Keratinocyte (primary cell): Measurements from ENCODE around the gene BABAM2. TPM values are rescaled to one million over a fixed set of nuclear protein-coding genes. Genes with fewer than 3 reads are reported as not detected.

ENCODE experiments used
- DNase-seq: peaks from one replicate; pipeline ENCODE4 v3.0.0-alpha.2; 2011; ENCODE audit warnings: low read depth, missing footprints, low spot score
- FAIRE-seq: peaks from 2 replicates; lab custom pipeline; 2011; peaks lifted over from hg19 to GRCh38; lab: Jason Lieb, UNC
- H2AFZ ChIP-seq: 2 replicates; pipeline ENCODE4 v1.6.0; 2012; ENCODE audit warnings: low read length, control low read depth, inconsistent platforms; ENCODE audit not compliant: control insufficient read depth
- H3K27ac ChIP-seq: 2 replicates; pipeline ENCODE4 v1.5.1; 2011; ENCODE audit warnings: low read length; ENCODE audit not compliant: control insufficient read depth, insufficient read depth
- H3K27me3 ChIP-seq: 3 replicates; pipeline ENCODE4 v1.6.0; 2011; ENCODE audit warnings: low read length; ENCODE audit not compliant: control insufficient read depth, insufficient read depth; ENCODE audit errors: extremely low read depth
- H3K36me3 ChIP-seq, 2 experiments: 2 replicates in 1 of 2; 3 replicates in 1 of 2; pipeline ENCODE4 v1.5.1; 2011; ENCODE audit warnings: low read length in 2 of 2, mild to moderate bottlenecking in 1 of 2; ENCODE audit not compliant: control insufficient read depth in 2 of 2, insufficient read depth in 2 of 2; ENCODE audit errors: extremely low read depth in 1 of 2
- H3K4me1 ChIP-seq: 3 replicates; pipeline ENCODE4 v1.5.1; 2011; ENCODE audit warnings: low read length; ENCODE audit not compliant: control insufficient read depth, insufficient read depth; ENCODE audit errors: extremely low read depth
- H3K4me2 ChIP-seq: 3 replicates; pipeline ENCODE4 v1.6.0; 2011; ENCODE audit warnings: low read depth, low read length; ENCODE audit not compliant: control insufficient read depth, insufficient read depth; ENCODE audit errors: extremely low read depth
- H3K4me3 ChIP-seq, 3 experiments: fragments of 200-600 bp in 1 of 3; sonication (generic) in 1 of 3; 2 replicates in 2 of 3; 3 replicates in 1 of 3; pipeline ENCODE4 v1.5.1; 2011 to 2016; ENCODE audit warnings: low read length in 3 of 3, mild to moderate bottlenecking in 3 of 3, control low read depth in 2 of 3, inconsistent platforms in 1 of 3, low read depth in 1 of 3, mixed read lengths in 1 of 3, mixed run types in 1 of 3, moderate library complexity in 1 of 3; ENCODE audit not compliant: control insufficient read depth in 2 of 3, insufficient read depth in 2 of 3; ENCODE audit errors: extremely low read depth in 1 of 3
- H3K79me2 ChIP-seq: 2 replicates; pipeline ENCODE4 v1.6.0; 2012; ENCODE audit warnings: low read length; ENCODE audit not compliant: control insufficient read depth, insufficient read depth
- H3K9ac ChIP-seq: 3 replicates; pipeline ENCODE4 v1.6.0; 2011; ENCODE audit warnings: low read length; ENCODE audit not compliant: control insufficient read depth, insufficient read depth; ENCODE audit errors: extremely low read depth
- H3K9me1 ChIP-seq: 3 replicates; pipeline ENCODE4 v1.6.0; 2011; ENCODE audit warnings: low read length; ENCODE audit not compliant: control insufficient read depth, insufficient read depth; ENCODE audit errors: extremely low read depth
- H3K9me3 ChIP-seq: 2 replicates; pipeline ENCODE4 v1.5.1; 2012; ENCODE audit warnings: low read depth, low read length; ENCODE audit not compliant: control insufficient read depth
- H4K20me1 ChIP-seq: 3 replicates; pipeline ENCODE4 v1.6.0; 2011; ENCODE audit warnings: low read length; ENCODE audit not compliant: control insufficient read depth, insufficient read depth; ENCODE audit errors: extremely low read depth
- CTCF ChIP-seq, 3 experiments: IDR thresholded peaks in 1 of 3; conservative IDR thresholded peaks in 1 of 3; optimal IDR thresholded peaks in 1 of 3; 2 replicates in 2 of 3; 3 replicates in 1 of 3; pipeline versions ENCODE3 to v1.5.1; 2011; ENCODE audit warnings: low read length in 3 of 3, mild to moderate bottlenecking in 3 of 3, moderate library complexity in 2 of 3, control low read depth in 1 of 3, inconsistent platforms in 1 of 3; ENCODE audit not compliant: insufficient read depth in 2 of 3; ENCODE audit errors: extremely low read depth in 1 of 3
- EZH2 ChIP-seq: IDR thresholded peaks from one replicate; pipeline ENCODE4 v1.6.1; 2012; ENCODE audit warnings: inconsistent platforms, mild to moderate bottlenecking, low read length, moderate library complexity
- dilution Hi-C: fragments of 300-500 bp; cut with MboI; formaldehyde crosslinking; loops from one replicate; pipeline ENCODE4 v1.7.0; 2020; ENCODE audit warnings: low sequenced_read_pairs; ENCODE audit not compliant: extremely low pct_ligation_motif_present
- polyA plus RNA-seq, 5 experiments: library from polyadenylated mRNA; depleted of rRNA in 3 of 5; stranded (reverse) in 3 of 5; stranded (forward) in 1 of 5; unstranded in 1 of 5; fragments of >200 nt; gene quantifications; 1 replicate in 1 of 5; 2 replicates in 3 of 5; 3 replicates in 1 of 5; pipeline versions ENCODE4 v1.2.1 to v1.2.3, GENCODE V29; 2011 to 2012; ENCODE audit warnings: missing spikeins in 2 of 5, low read depth in 1 of 5, low replicate concordance in 1 of 5

The BABAM2 gene
- polyA plus RNA-seq, 1 donor (not counting 4 experiments of a cell fraction or from before 2014, with no cell fraction given), result 29.8 TPM

- Histone ChIP-seq H3K4me1 (peaks cover 40% of the 10 kb centered on the region), H3K36me3 (no peaks in the 10 kb centered on the region), H3K79me2 (no peaks in the 10 kb centered on the region), H3K4me2 (peak overlapping the region; percentile 31), H4K20me1 (no peaks in the 10 kb centered on the region), H3K27ac (peak overlapping the region; percentile 63), H3K4me3 (no peak overlapping the region), H3K9me1 (no peaks in the 10 kb centered on the region), H3K9ac (no peak overlapping the region), H2AFZ (no peak overlapping the region), H3K9me3 (peaks cover 3% of the 10 kb centered on the region), H3K27me3 (no peaks in the 10 kb centered on the region)
- TF ChIP-seq EZH2 (no peak), CTCF (optimal IDR thresholded peaks at IDR 0.05 in 1 of 3, IDR thresholded peaks at IDR 0.05 in 1 of 3, conservative IDR thresholded peaks at IDR 0.05 in 1 of 3; ENCODE audit: extremely low read depth in 1 of 3, insufficient read depth in 2 of 3, low read length in 3 of 3) (no peak)
- peak; percentile 38 for DNase-seq
- dilution Hi-C loops, result no loop called here
- no peak for FAIRE-seq
Measured at GRCh38 chr2:27855476-27855875, 35.1 kb upstream of the BABAM2 start.

GRCh38 chr2:27856386-27856785, 34.1 kb upstream of the BABAM2 start:
- peaks cover 42% of the 10 kb centered on the region for H3K4me1 ChIP-seq
- FAIRE-seq (no peak), DNase-seq (no peak)
- H3K4me2 ChIP-seq, result no peak overlapping the region
- H3K27me3 ChIP-seq, result no peaks in the 10 kb centered on the region
- peak overlapping the region; percentile 70 for H3K27ac ChIP-seq
- peaks cover 3% of the 10 kb centered on the region for H3K9me3 ChIP-seq
- no peak overlapping the region for H3K4me3 ChIP-seq
- H3K9ac ChIP-seq, result no peak overlapping the region
- H3K36me3 ChIP-seq, result no peaks in the 10 kb centered on the region
- dilution Hi-C loops, result no loop called here
- H4K20me1 ChIP-seq, result no peaks in the 10 kb centered on the region
- no peak overlapping the region for H2AFZ ChIP-seq
- TF ChIP-seq CTCF (optimal IDR thresholded peaks at IDR 0.05 in 1 of 3, IDR thresholded peaks at IDR 0.05 in 1 of 3, conservative IDR thresholded peaks at IDR 0.05 in 1 of 3; ENCODE audit: extremely low read depth in 1 of 3, insufficient read depth in 2 of 3, low read length in 3 of 3) (no peak), EZH2 (no peak)
- H3K9me1 ChIP-seq, result no peaks in the 10 kb centered on the region
- no peaks in the 10 kb centered on the region for H3K79me2 ChIP-seq
